Fibroblast of lung (primary cell): ENCODE results near the gene DDX28. TPM values are rescaled to one million over a fixed set of nuclear protein-coding genes. Genes with fewer than 3 reads are reported as not detected.
"Not testable (repeated sequence)": the region's sequence is repeated elsewhere in the genome, so short reads cannot be mapped to it uniquely, and the experiment has no call there.

Experiments
- DNase-seq, 2 donors: peaks; one replicate each; pipeline versions ENCODE4 v3.0.0 to v3.0.0-alpha.2; 2010; ENCODE audit warnings: low read depth in 2 of 2
- H2AFZ ChIP-seq: 2 replicates; pipeline ENCODE4 v1.5.1; 2012; ENCODE audit warnings: low read length, control low read depth, inconsistent platforms
- H3K27ac ChIP-seq: 2 replicates; pipeline ENCODE4 v1.5.1; 2011; ENCODE audit warnings: low read length, control low read depth; ENCODE audit not compliant: insufficient read depth
- H3K27me3 ChIP-seq: 2 replicates; pipeline ENCODE4 v1.5.1; 2011; ENCODE audit warnings: mild to moderate bottlenecking, low read length; ENCODE audit not compliant: control insufficient read depth, insufficient read depth
- H3K36me3 ChIP-seq: 2 replicates; pipeline ENCODE4 v1.5.1; 2011; ENCODE audit warnings: low read length; ENCODE audit not compliant: control insufficient read depth, insufficient read depth
- H3K4me1 ChIP-seq: 2 replicates; pipeline ENCODE4 v1.5.1; 2011; ENCODE audit warnings: low read length; ENCODE audit not compliant: control insufficient read depth, insufficient read depth; ENCODE audit errors: extremely low read depth
- H3K4me2 ChIP-seq: 2 replicates; pipeline ENCODE4 v1.5.1; 2011; ENCODE audit warnings: low read length, control low read depth; ENCODE audit not compliant: insufficient read depth; ENCODE audit errors: extremely low read depth
- H3K4me3 ChIP-seq, 4 experiments: fragments of 200-600 bp in 1 of 4; sonication (generic) in 1 of 4; replicated peaks in 1 of 4; 2 replicates each; pipeline ENCODE4 v1.5.1; 2011 to 2016; ENCODE audit warnings: low read length in 4 of 4, low read depth in 3 of 4, mild to moderate bottlenecking in 3 of 4, control low read depth in 2 of 4, inconsistent platforms in 1 of 4, mixed read lengths in 1 of 4; ENCODE audit not compliant: insufficient read depth in 1 of 4; ENCODE audit errors: control extremely low read depth in 1 of 4
- H3K79me2 ChIP-seq: 2 replicates; pipeline ENCODE4 v1.5.1; 2012; ENCODE audit warnings: mild to moderate bottlenecking, low read length, inconsistent platforms; ENCODE audit not compliant: control insufficient read depth, insufficient read depth
- H3K9ac ChIP-seq: 2 replicates; pipeline ENCODE4 v1.5.1; 2011; ENCODE audit warnings: mild to moderate bottlenecking, low read length, control low read depth; ENCODE audit not compliant: insufficient read depth
- H3K9me3 ChIP-seq: 2 replicates; pipeline ENCODE4 v1.5.1; 2012; ENCODE audit warnings: low read depth, low read length; ENCODE audit not compliant: control insufficient read depth, insufficient read depth
- H4K20me1 ChIP-seq: 2 replicates; pipeline ENCODE4 v1.5.1; 2011; ENCODE audit warnings: low read length; ENCODE audit not compliant: control insufficient read depth, insufficient read depth; ENCODE audit errors: extremely low read depth
- EZH2 ChIP-seq: IDR thresholded peaks from 2 replicates; pipeline ENCODE4 v1.5.1; 2012; ENCODE audit warnings: low read length, control low read depth, mild to moderate bottlenecking; ENCODE audit errors: missing control alignments
- polyA plus RNA-seq, 2 donors: library from polyadenylated mRNA; depleted of rRNA in 1 of 2; stranded (reverse) in 1 of 2; unstranded in 1 of 2; fragments of >200 nt; gene quantifications; 2 replicates each; pipeline ENCODE4 v1.2.1, GENCODE V29; 2011 to 2012; ENCODE audit warnings: missing spikeins in 1 of 2
- total RNA-seq: library from RNA; depleted of rRNA; stranded (reverse); fragments of >200 nt; gene quantifications from 2 replicates; pipeline ENCODE4 v1.2.1, GENCODE V29; 2014
- TF ChIP-seq, protein P1 (sequence below), 2 donors: IDR thresholded peaks in 1 of 2; conservative IDR thresholded peaks in 1 of 2; 1 replicate in 1 of 2; 2 replicates in 1 of 2; pipeline ENCODE4 v1.5.1; 2011 to 2012; ENCODE audit warnings: low read length in 2 of 2, control low read depth in 1 of 2, inconsistent platforms in 1 of 2, low read depth in 1 of 2, mild to moderate bottlenecking in 1 of 2

The DDX28 gene
- total and polyA plus RNA-seq, 2 donors (not counting 1 experiment from before 2014, with no cell fraction given), result 5.3 to 10.7 TPM

DNA sequence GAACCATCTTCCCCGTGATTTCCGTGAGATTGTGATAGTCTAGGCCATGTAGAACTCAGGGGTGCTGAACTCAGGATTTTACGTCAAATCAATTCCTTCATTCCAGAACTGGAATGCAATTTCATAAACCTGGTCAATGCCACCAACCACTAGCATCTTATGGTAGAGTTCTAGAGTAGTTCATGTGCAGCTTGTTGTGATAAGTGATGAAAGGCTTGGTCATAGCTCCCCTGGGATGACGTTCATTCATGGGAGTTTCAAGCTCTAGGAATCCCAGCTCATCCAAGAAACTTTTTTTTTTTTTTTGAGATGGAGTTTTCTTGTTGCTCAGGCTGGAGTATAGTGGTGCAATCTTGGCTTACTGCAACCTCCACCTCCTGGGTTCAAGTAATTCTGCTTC is 20.0 kb downstream of the DDX28 start:
- H4K20me1 ChIP-seq, result no peaks in the 10 kb centered on the region
- H3K4me1 ChIP-seq, result no peaks in the 10 kb centered on the region
- no peaks in the 10 kb centered on the region for H3K79me2 ChIP-seq
- no peak overlapping the region for H2AFZ ChIP-seq
- no peak for DNase-seq
- no peaks in the 10 kb centered on the region for H3K36me3 ChIP-seq
- TF ChIP-seq, protein P1, sequence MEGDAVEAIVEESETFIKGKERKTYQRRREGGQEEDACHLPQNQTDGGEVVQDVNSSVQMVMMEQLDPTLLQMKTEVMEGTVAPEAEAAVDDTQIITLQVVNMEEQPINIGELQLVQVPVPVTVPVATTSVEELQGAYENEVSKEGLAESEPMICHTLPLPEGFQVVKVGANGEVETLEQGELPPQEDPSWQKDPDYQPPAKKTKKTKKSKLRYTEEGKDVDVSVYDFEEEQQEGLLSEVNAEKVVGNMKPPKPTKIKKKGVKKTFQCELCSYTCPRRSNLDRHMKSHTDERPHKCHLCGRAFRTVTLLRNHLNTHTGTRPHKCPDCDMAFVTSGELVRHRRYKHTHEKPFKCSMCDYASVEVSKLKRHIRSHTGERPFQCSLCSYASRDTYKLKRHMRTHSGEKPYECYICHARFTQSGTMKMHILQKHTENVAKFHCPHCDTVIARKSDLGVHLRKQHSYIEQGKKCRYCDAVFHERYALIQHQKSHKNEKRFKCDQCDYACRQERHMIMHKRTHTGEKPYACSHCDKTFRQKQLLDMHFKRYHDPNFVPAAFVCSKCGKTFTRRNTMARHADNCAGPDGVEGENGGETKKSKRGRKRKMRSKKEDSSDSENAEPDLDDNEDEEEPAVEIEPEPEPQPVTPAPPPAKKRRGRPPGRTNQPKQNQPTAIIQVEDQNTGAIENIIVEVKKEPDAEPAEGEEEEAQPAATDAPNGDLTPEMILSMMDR (conservative IDR thresholded peaks at IDR 0.05 in 1 of 2, IDR thresholded peaks at IDR 0.05 in 1 of 2; ENCODE audit: low read depth in 1 of 2, low read length in 2 of 2), result no peak
- TF ChIP-seq EZH2, result no peak
- H3K9ac ChIP-seq, result no peak overlapping the region
- H3K4me3 ChIP-seq, result no peak overlapping the region
- no peaks in the 10 kb centered on the region for H3K9me3 ChIP-seq
- H3K4me2 ChIP-seq, result no peak overlapping the region
- H3K27me3 ChIP-seq, result no peaks in the 10 kb centered on the region
- no peak overlapping the region for H3K27ac ChIP-seq

DNA sequence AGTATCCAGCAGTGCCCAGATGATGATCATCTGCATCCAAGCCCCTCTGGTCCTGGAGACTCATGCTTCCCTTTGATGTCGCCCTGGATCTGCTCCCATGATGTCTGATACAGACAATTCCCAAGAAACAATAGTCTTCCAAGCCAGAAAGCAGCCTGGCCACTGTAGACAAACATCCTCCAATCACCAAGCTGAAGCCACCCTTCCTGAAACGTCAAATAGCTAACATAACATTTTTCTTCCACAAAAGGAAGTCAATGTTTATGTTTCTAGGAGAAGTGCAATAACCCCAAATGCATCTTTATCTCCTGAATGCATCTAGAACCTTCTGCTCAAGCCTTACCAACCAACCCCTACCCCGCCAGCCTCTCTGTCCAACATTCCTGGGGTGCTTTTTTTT is 22.6 kb downstream of the DDX28 start:
- Histone ChIP-seq H3K9ac (no peak overlapping the region), H3K4me3 (no peak overlapping the region), H3K9me3 (no peaks in the 10 kb centered on the region), H4K20me1 (no peaks in the 10 kb centered on the region), H3K27ac (no peak overlapping the region), H3K27me3 (no peaks in the 10 kb centered on the region), H3K79me2 (no peaks in the 10 kb centered on the region), H2AFZ (no peak overlapping the region), H3K4me2 (no peak overlapping the region), H3K4me1 (no peaks in the 10 kb centered on the region), H3K36me3 (no peaks in the 10 kb centered on the region)
- DNase-seq, result no peak
- TF ChIP-seq, protein P1 (conservative IDR thresholded peaks at IDR 0.05 in 1 of 2, IDR thresholded peaks at IDR 0.05 in 1 of 2; ENCODE audit: low read depth in 1 of 2, low read length in 2 of 2), result no peak
- no peak for TF ChIP-seq EZH2

GRCh38 chr16:67999985-68000384 is 23.0 kb downstream of the DDX28 start:
- H2AFZ ChIP-seq, result no peak overlapping the region
- H3K4me1 ChIP-seq, result no peaks in the 10 kb centered on the region
- no peak overlapping the region for H3K9ac ChIP-seq
- TF ChIP-seq, protein P1 (conservative IDR thresholded peaks at IDR 0.05 in 1 of 2, IDR thresholded peaks at IDR 0.05 in 1 of 2; ENCODE audit: low read depth in 1 of 2, low read length in 2 of 2), result no peak
- no peak for TF ChIP-seq EZH2
- H3K36me3 ChIP-seq, result no peaks in the 10 kb centered on the region
- H3K9me3 ChIP-seq, result no peaks in the 10 kb centered on the region
- no peak for DNase-seq
- no peaks in the 10 kb centered on the region for H3K79me2 ChIP-seq
- H3K27ac ChIP-seq, result no peak overlapping the region
- H3K4me2 ChIP-seq, result no peak overlapping the region
- H3K4me3 ChIP-seq, result no peak overlapping the region
- H3K27me3 ChIP-seq, result no peaks in the 10 kb centered on the region
- no peaks in the 10 kb centered on the region for H4K20me1 ChIP-seq

DNA sequence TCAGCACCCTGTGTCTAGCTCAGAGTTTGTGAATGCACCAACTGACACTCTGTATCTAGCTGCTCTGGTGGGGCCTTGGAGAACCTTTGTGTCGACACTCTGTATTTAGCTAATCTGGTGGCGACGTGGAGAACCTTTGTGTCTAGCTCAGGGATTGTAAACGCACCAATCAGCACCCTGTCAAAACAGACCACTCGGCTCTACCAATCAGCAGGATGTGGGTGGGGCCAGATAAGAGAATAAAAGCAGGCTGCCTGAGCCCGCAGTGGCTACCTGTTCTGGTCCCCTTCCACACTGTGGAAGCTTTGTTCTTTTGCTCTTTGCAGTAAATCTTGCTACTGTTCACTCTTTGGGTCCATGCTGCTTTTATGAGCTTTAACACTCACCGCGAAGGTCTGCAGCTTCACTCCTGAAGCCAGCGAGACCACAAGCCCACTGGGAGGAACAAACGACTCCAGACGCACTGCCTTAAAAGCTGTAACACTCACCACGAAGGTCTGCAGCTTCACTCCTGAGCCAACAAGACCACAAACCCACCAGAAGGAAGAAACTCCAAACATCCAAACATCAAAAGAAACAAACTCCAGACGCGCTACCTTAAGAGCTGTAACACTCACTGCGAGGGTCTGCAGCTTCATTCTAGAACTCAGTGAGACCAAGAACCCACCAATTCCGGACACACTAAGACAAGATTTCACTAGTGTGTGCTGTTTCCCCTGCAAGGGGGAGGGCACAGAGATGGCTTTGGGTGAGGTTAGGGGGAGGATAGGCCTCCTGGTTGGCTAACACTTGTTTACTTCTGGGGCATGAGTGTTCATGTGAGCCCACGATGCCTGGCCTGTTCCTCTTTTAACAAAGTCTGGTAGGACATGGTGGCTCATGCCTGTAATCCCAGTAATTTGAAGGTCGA is 24.0 kb downstream of the DDX28 start, which contains the start of gene DPEP2:
DPEP2 (minus strand) TSS at position 706 of the 910 bp plus-strand sequence. CDS start 6,272 bp downstream, outside the sequence.
- H3K9me3 ChIP-seq, H3K27ac ChIP-seq, H3K36me3 ChIP-seq, H3K4me2 ChIP-seq, H3K27me3 ChIP-seq, DNase-seq, H2AFZ ChIP-seq, H4K20me1 ChIP-seq, H3K4me3 ChIP-seq, H3K9ac ChIP-seq, H3K4me1 ChIP-seq, H3K79me2 ChIP-seq: not testable (repeated sequence)
